ENCODE results near the gene TOP3B.

Gene TOP3B

GRCh38 chr22:21952586-21953571 is 29.7 kb downstream of the TOP3B start, which contains the start of gene PPM1F:
Gene PPM1F, minus strand, starts transcription at chr22:21952848. Its CDS starts 6,800 bp downstream, at chr22:21946048.
- Mint-ChIP-seq H3K27me3 (ENCODE audit: low read depth) (peaks cover 3% of the 10 kb centered on the region), H3K27ac (peak within 1 kb of the TSS; percentile 24)

DNA sequence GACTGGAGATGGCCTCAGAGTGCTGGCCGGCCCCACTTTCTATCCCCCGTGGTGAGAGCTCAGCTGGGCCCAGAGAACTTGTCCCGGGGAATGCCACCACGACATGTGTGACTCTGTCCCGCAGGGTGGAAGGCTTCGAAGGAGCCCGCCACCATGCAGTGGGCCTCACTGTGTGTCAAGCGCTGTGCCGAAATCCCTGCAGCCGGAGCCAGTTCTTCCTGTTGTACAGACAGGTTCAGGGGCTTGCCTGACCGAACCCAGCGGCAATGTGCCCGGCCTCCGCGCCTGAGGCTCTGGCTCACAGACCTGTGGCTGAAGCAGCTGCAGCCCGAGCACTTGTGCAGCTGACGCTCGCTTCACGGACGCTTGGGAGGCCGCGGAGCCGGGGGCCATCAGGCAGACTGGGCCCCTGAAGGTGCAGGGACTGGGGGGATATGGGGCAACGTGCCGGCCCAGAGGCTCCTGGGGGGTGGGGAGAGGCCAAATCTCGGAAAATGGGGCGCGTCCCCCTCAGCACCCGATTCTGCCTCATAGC is 30.6 kb downstream of the TOP3B start:
- no peaks in the 10 kb centered on the region for H3K9me3 Mint-ChIP-seq
- peaks cover 3% of the 10 kb centered on the region for H3K36me3 Mint-ChIP-seq (ENCODE audit: low read depth)
- peak overlapping the region; percentile 20 for H3K27ac Mint-ChIP-seq
- H3K4me1 Mint-ChIP-seq (ENCODE audit: low read depth), result peaks cover 14% of the 10 kb centered on the region
- peak overlapping the region; percentile 79 for H3K4me3 Mint-ChIP-seq
- H3K27me3 Mint-ChIP-seq (ENCODE audit: low read depth), result peaks cover 3% of the 10 kb centered on the region

More at GRCh38 chr22:21952586-21953571, 29.7 kb downstream of the TOP3B start, which contains the start of gene PPM1F:
- Mint-ChIP-seq H3K4me1 (ENCODE audit: low read depth) (peaks cover 11% of the 10 kb centered on the region), H3K36me3 (ENCODE audit: low read depth) (peaks cover 3% of the 10 kb centered on the region), H3K9me3 (no peaks in the 10 kb centered on the region), H3K4me3 (peak within 1 kb of the TSS; percentile 79)

DNA sequence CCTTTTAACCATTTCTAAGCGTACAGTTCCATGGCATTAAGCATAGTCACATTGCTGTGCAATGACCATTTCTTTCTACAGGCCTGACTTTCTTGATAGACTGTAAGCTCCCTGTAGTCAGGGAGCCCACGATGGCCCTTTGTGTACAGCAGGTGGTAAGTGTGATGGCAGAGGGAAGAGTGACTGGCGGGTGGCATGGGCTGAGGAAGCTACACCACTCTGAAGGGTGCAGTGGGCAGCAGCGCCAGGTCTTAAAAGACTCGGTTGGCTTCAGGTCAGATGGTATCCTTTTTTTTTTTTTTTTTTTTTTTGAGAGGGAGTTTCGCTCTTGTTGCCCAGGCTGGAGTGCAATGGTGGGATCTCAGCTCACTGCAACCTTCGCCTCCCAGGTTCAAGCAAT is 31.5 kb downstream of the TOP3B start:
- Mint-ChIP-seq H3K27me3 (ENCODE audit: low read depth) (peaks cover 3% of the 10 kb centered on the region), H3K9me3 (no peaks in the 10 kb centered on the region), H3K4me3 (peak overlapping the region; percentile 42), H3K27ac (no peak overlapping the region), H3K4me1 (ENCODE audit: low read depth) (peaks cover 14% of the 10 kb centered on the region), H3K36me3 (ENCODE audit: low read depth) (peaks cover 3% of the 10 kb centered on the region)

- H3K36me3 Mint-ChIP-seq (ENCODE audit: low read depth), result peaks cover 5% of the 10 kb centered on the region
- H3K9me3 Mint-ChIP-seq, result no peaks in the 10 kb centered on the region
- H3K4me3 Mint-ChIP-seq, result no peak overlapping the region
- H3K4me1 Mint-ChIP-seq (ENCODE audit: low read depth), result peaks cover 14% of the 10 kb centered on the region
- no peak overlapping the region for H3K27ac Mint-ChIP-seq
- H3K27me3 Mint-ChIP-seq (ENCODE audit: low read depth), result peaks cover 3% of the 10 kb centered on the region
These were observed 32.6 kb downstream of the TOP3B start for GRCh38 chr22:21949948-21950347.

DNA sequence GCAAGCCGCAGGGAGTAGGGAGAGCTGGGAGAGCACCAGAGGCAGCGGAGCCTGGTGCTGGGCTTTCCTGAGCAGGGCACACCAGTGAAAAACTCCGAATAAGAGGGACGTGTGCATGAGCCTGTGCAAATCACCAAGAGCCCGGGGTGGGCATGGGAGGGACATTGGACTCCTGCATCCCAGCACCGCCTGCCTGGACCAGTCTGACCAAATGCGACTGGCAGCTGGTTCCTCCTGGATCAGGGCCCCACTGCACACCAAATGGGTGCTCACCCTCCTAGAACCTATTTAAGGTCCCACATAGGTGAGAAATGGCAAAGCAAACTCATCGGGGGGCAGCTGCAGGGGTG is 33.0 kb downstream of the TOP3B start:
- peaks cover 8% of the 10 kb centered on the region for H3K36me3 Mint-ChIP-seq (ENCODE audit: low read depth)
- H3K9me3 Mint-ChIP-seq, result no peaks in the 10 kb centered on the region
- H3K4me3 Mint-ChIP-seq, result no peak overlapping the region
- peaks cover 14% of the 10 kb centered on the region for H3K4me1 Mint-ChIP-seq (ENCODE audit: low read depth)
- H3K27ac Mint-ChIP-seq, result no peak overlapping the region
- H3K27me3 Mint-ChIP-seq (ENCODE audit: low read depth), result peaks cover 3% of the 10 kb centered on the region

DNA sequence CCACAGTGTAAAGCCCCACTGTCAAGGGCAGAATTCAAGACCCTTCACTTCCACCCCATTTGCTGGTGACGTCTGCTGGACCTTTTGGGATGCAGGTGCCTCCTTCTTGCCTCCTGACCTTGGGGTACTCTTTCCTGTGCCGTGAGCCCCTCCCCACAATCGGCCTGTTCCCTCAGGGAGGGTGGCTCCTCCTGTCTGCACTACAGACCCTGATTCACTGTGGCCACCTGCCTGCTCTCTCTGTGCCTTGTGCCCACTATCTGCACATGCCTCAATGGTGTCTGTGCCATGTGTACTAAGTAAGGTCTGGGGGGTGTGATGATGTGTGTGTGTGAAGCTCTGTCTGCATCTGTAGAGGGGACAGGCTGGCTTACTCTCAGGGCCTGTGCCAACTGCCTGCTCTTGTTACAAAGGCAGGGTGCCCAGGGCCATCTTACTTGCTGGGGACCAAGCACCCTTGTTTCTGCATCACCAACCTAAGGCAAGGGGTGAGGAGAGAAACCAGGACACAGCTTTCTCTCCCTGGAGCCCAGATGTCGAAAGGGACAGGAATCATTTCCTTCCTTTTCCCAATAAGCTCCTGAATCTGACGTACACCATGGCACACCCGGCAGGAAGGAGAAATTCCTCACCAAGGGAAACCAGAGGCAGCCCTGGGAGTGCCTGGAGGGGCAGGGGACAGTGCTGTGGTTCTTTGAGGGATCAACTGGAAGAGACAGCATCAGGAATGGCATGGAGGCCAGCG is 33.6 kb downstream of the TOP3B start:
- Mint-ChIP-seq H3K27me3 (ENCODE audit: low read depth) (peaks cover 3% of the 10 kb centered on the region), H3K27ac (no peak overlapping the region), H3K36me3 (ENCODE audit: low read depth) (peaks cover 8% of the 10 kb centered on the region), H3K4me3 (no peak overlapping the region), H3K4me1 (ENCODE audit: low read depth) (peaks cover 14% of the 10 kb centered on the region), H3K9me3 (no peaks in the 10 kb centered on the region)

GRCh38 chr22:21948390-21948789 is 34.2 kb downstream of the TOP3B start:
- H3K27me3 Mint-ChIP-seq (ENCODE audit: low read depth), result peaks cover 3% of the 10 kb centered on the region
- no peaks in the 10 kb centered on the region for H3K9me3 Mint-ChIP-seq
- no peak overlapping the region for H3K27ac Mint-ChIP-seq
- peaks cover 8% of the 10 kb centered on the region for H3K36me3 Mint-ChIP-seq (ENCODE audit: low read depth)
- H3K4me3 Mint-ChIP-seq, result no peak overlapping the region
- peaks cover 19% of the 10 kb centered on the region for H3K4me1 Mint-ChIP-seq (ENCODE audit: low read depth)

- Mint-ChIP-seq H3K4me3 (no peak overlapping the region), H3K27ac (no peak overlapping the region), H3K27me3 (ENCODE audit: low read depth) (peaks cover 3% of the 10 kb centered on the region), H3K9me3 (no peaks in the 10 kb centered on the region), H3K36me3 (ENCODE audit: low read depth) (peaks cover 8% of the 10 kb centered on the region), H3K4me1 (ENCODE audit: low read depth) (peaks cover 25% of the 10 kb centered on the region)
These were observed 35.3 kb downstream of the TOP3B start for GRCh38 chr22:21947040-21948014.

GRCh38 chr22:21946262-21946925 is 36.2 kb downstream of the TOP3B start:
- Mint-ChIP-seq H3K4me1 (ENCODE audit: low read depth) (peaks cover 24% of the 10 kb centered on the region), H3K36me3 (ENCODE audit: low read depth) (peaks cover 8% of the 10 kb centered on the region), H3K9me3 (no peaks in the 10 kb centered on the region), H3K4me3 (no peak overlapping the region), H3K27ac (no peak overlapping the region), H3K27me3 (ENCODE audit: low read depth) (peaks cover under 1% of the 10 kb centered on the region)

GRCh38 chr22:21945453-21946261 is 36.9 kb downstream of the TOP3B start:
- Mint-ChIP-seq H3K4me3 (no peak overlapping the region), H3K27ac (no peak overlapping the region), H3K4me1 (ENCODE audit: low read depth) (peaks cover 26% of the 10 kb centered on the region)

GRCh38 chr22:21944871-21945270 is 37.7 kb downstream of the TOP3B start:
- no peaks in the 10 kb centered on the region for H3K27me3 Mint-ChIP-seq (ENCODE audit: low read depth)
- H3K9me3 Mint-ChIP-seq, result no peaks in the 10 kb centered on the region
- no peak overlapping the region for H3K27ac Mint-ChIP-seq
- H3K36me3 Mint-ChIP-seq (ENCODE audit: low read depth), result peaks cover 9% of the 10 kb centered on the region
- peaks cover 33% of the 10 kb centered on the region for H3K4me1 Mint-ChIP-seq (ENCODE audit: low read depth)
- H3K4me3 Mint-ChIP-seq, result no peak overlapping the region

More at GRCh38 chr22:21945453-21946261, 36.9 kb downstream of the TOP3B start:
- H3K9me3 Mint-ChIP-seq, result no peaks in the 10 kb centered on the region
- H3K27me3 Mint-ChIP-seq (ENCODE audit: low read depth), result no peaks in the 10 kb centered on the region
- peaks cover 9% of the 10 kb centered on the region for H3K36me3 Mint-ChIP-seq (ENCODE audit: low read depth)

DNA sequence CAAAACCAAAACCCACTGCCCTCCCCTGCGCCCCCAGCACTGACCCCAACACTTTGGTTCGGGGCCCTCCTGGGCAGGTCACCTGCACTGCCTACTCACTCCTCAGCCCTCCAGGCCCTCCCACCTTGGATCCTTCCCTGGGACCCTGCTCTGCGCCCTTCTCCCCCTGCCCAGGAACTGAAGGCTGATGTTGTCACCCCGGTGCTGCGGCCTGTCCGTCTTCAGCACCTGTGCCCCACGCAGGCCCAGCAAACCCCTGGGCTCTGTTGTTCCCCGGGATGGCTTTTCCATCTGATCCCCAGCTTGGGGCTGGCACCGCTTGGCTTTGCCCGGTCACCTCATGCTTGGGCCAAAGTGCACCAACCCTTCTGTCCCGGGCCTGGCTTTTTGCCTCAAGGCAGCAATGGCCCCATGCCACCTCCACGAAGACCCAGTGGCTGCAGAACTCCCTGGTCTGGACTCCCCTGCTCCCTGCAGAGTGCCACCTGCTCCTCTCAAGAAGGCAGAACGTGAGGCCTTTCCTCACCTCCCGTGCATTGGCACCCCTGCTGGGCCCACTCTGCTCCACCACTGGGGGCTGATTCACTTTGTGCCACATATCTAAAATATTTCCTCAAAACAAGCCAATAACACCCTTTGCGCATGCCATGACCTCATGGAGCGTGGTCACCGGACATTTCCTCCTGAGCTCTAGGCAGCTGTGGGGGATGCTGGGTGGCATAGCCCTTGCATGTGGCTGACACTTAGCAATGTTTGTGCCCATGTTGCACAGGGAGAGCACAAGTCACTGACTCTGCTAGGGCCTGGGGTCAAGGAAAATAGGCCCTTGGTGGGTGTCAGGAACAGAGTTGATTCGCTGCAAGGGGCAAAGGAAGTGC is 38.8 kb downstream of the TOP3B start:
- Mint-ChIP-seq H3K36me3 (ENCODE audit: low read depth) (peaks cover 9% of the 10 kb centered on the region), H3K9me3 (no peaks in the 10 kb centered on the region), H3K4me1 (ENCODE audit: low read depth) (peaks cover 40% of the 10 kb centered on the region), H3K27me3 (ENCODE audit: low read depth) (no peaks in the 10 kb centered on the region), H3K27ac (peak overlapping the region; percentile 31), H3K4me3 (no peak overlapping the region)
